Measurements from ENCODE around the gene KLHL5.
"Not testable (repeated sequence)": the region's sequence is repeated elsewhere in the genome, so short reads cannot be mapped to it uniquely, and the experiment has no call there.

Gene KLHL5

GRCh38 chr4:39062094-39062769 is at the start of gene KLHL5:
KLHL5 (plus strand) TSS chr4:39062232; CDS start chr4:39062653, 421 bp downstream.
- no peak for DNase-seq

GRCh38 chr4:39014028-39014427 is 48.0 kb upstream of the KLHL5 start:
- no peak for DNase-seq

- no peak for DNase-seq
Measured at GRCh38 chr4:39020130-39020529, 41.9 kb upstream of the KLHL5 start.

GRCh38 chr4:39021631-39022030 is 40.4 kb upstream of the KLHL5 start:
- no peak for DNase-seq

GRCh38 chr4:39022241-39022640 is 39.8 kb upstream of the KLHL5 start:
- no peak for DNase-seq

GRCh38 chr4:39023059-39023458 is 39.0 kb upstream of the KLHL5 start:
- DNase-seq, result no peak

GRCh38 chr4:39024311-39024865 is 37.6 kb upstream of the KLHL5 start:
- DNase-seq, result no peak

- no peak for DNase-seq
Measured at GRCh38 chr4:39025552-39026085, 36.4 kb upstream of the KLHL5 start.

GRCh38 chr4:39026096-39026495 is 35.9 kb upstream of the KLHL5 start:
- DNase-seq, result no peak

- no peak for DNase-seq
Measured at GRCh38 chr4:39029752-39030694, 32.0 kb upstream of the KLHL5 start.

GRCh38 chr4:39030725-39031124 is 31.3 kb upstream of the KLHL5 start:
- no peak for DNase-seq

- not testable (repeated sequence) for DNase-seq
Measured at GRCh38 chr4:39031590-39032020, 30.4 kb upstream of the KLHL5 start.

GRCh38 chr4:39032218-39033085 is 29.6 kb upstream of the KLHL5 start, which contains the start of gene TMEM156:
TMEM156 (minus strand) TSS chr4:39032409; CDS start chr4:39032313, 96 bp downstream.
- peak; percentile 13 for DNase-seq

GRCh38 chr4:39036172-39036571 is 25.9 kb upstream of the KLHL5 start:
- no peak for DNase-seq

GRCh38 chr4:39037491-39037825 is 24.6 kb upstream of the KLHL5 start:
- DNase-seq, result no peak

GRCh38 chr4:39037941-39038340 is 24.1 kb upstream of the KLHL5 start:
- no peak for DNase-seq

- DNase-seq, result no peak
Measured at GRCh38 chr4:39039108-39039507, 22.9 kb upstream of the KLHL5 start.

GRCh38 chr4:39042366-39042765 is 19.7 kb upstream of the KLHL5 start:
- DNase-seq, result no peak

- no peak for DNase-seq
Measured at GRCh38 chr4:39043058-39043860, 18.8 kb upstream of the KLHL5 start.

- no peak for DNase-seq
Measured at GRCh38 chr4:39043861-39044363, 18.1 kb upstream of the KLHL5 start.

GRCh38 chr4:39044364-39044955 is 17.6 kb upstream of the KLHL5 start:
- no peak for DNase-seq
